Mononuclear cell (primary cell): ENCODE data around the gene OPHN1. TPM values are rescaled to one million over a fixed set of nuclear protein-coding genes. Genes with fewer than 3 reads are reported as not detected.
"Not testable (repeated sequence)": the region's sequence is repeated elsewhere in the genome, so short reads cannot be mapped to it uniquely, and the experiment has no call there.

Experiments
- H3K27me3 ChIP-seq: 2 replicates; pipeline ENCODE4 v1.6.0; 2011; ENCODE audit warnings: low read length, control low read depth; ENCODE audit not compliant: insufficient read depth
- H3K4me1 ChIP-seq: 2 replicates; pipeline ENCODE4 v1.5.1; 2011; ENCODE audit warnings: mild to moderate bottlenecking, low read length, control low read depth; ENCODE audit not compliant: insufficient read depth
- H3K4me3 ChIP-seq: 2 replicates; pipeline ENCODE4 v1.5.1; 2011; ENCODE audit warnings: mild to moderate bottlenecking, low read length, moderate library complexity
- H3K9me3 ChIP-seq: 2 replicates; pipeline ENCODE4 v1.5.1; 2011; ENCODE audit warnings: low read depth, mild to moderate bottlenecking, control low read depth, low read length
- total RNA-seq: library from RNA; depleted of rRNA; stranded (reverse); fragments of >200 nt; gene quantifications from one replicate; pipeline ENCODE4 v1.2.3, GENCODE V29; 2012

Gene OPHN1
- total RNA-seq, 1 donor, result 2.0 TPM

- Histone ChIP-seq H3K27me3 (no peaks in the 10 kb centered on the region), H3K4me3 (no peak overlapping the region), H3K9me3 (no peaks in the 10 kb centered on the region), H3K4me1 (peaks cover 10% of the 10 kb centered on the region)
Measured at GRCh38 chrX:68083510-68083909, 349.8 kb downstream of the OPHN1 start.

- H3K27me3 ChIP-seq, result no peaks in the 10 kb centered on the region
- peaks cover 7% of the 10 kb centered on the region for H3K4me1 ChIP-seq
- no peaks in the 10 kb centered on the region for H3K9me3 ChIP-seq
- no peak overlapping the region for H3K4me3 ChIP-seq
Measured at GRCh38 chrX:68079961-68080360, 353.3 kb downstream of the OPHN1 start.

- not testable (repeated sequence) for H3K4me1 ChIP-seq, H3K27me3 ChIP-seq, H3K4me3 ChIP-seq, H3K9me3 ChIP-seq
Measured at GRCh38 chrX:68078801-68079200, 354.5 kb downstream of the OPHN1 start.

- no peak overlapping the region for H3K4me3 ChIP-seq
- H3K27me3 ChIP-seq, result no peaks in the 10 kb centered on the region
- H3K4me1 ChIP-seq, result no peaks in the 10 kb centered on the region
- H3K9me3 ChIP-seq, result no peaks in the 10 kb centered on the region
Measured at GRCh38 chrX:68077378-68077777, 355.9 kb downstream of the OPHN1 start.

- H3K9me3 ChIP-seq, result no peaks in the 10 kb centered on the region
- H3K4me1 ChIP-seq, result no peaks in the 10 kb centered on the region
- no peaks in the 10 kb centered on the region for H3K27me3 ChIP-seq
- H3K4me3 ChIP-seq, result no peak overlapping the region
Measured at GRCh38 chrX:68072041-68072440, 361.3 kb downstream of the OPHN1 start.

GRCh38 chrX:68070119-68070518 is 363.2 kb downstream of the OPHN1 start:
- H3K9me3 ChIP-seq, H3K4me3 ChIP-seq, H3K4me1 ChIP-seq: not testable (repeated sequence)

GRCh38 chrX:68061206-68061535 is 372.1 kb downstream of the OPHN1 start:
- H3K27me3 ChIP-seq, result no peaks in the 10 kb centered on the region
- no peaks in the 10 kb centered on the region for H3K9me3 ChIP-seq
- H3K4me3 ChIP-seq, result no peak overlapping the region
- H3K4me1 ChIP-seq, result no peaks in the 10 kb centered on the region

More at GRCh38 chrX:68070119-68070518, 363.2 kb downstream of the OPHN1 start:
- H3K27me3 ChIP-seq, result not testable (repeated sequence)

- no peak overlapping the region for H3K4me3 ChIP-seq
- no peaks in the 10 kb centered on the region for H3K27me3 ChIP-seq
- H3K9me3 ChIP-seq, result no peaks in the 10 kb centered on the region
- H3K4me1 ChIP-seq, result no peaks in the 10 kb centered on the region
Measured at GRCh38 chrX:68060506-68061205, 372.6 kb downstream of the OPHN1 start.

- no peaks in the 10 kb centered on the region for H3K27me3 ChIP-seq
- H3K4me1 ChIP-seq, result no peaks in the 10 kb centered on the region
- H3K9me3 ChIP-seq, result no peaks in the 10 kb centered on the region
- H3K4me3 ChIP-seq, result no peak overlapping the region
Measured at GRCh38 chrX:68059469-68059868, 373.8 kb downstream of the OPHN1 start.

GRCh38 chrX:68049466-68049865 is 383.8 kb downstream of the OPHN1 start:
- no peaks in the 10 kb centered on the region for H3K27me3 ChIP-seq
- H3K9me3 ChIP-seq, result no peaks in the 10 kb centered on the region
- H3K4me3 ChIP-seq, result no peak overlapping the region
- H3K4me1 ChIP-seq, result no peaks in the 10 kb centered on the region

- H3K4me3 ChIP-seq, result no peak overlapping the region
- no peaks in the 10 kb centered on the region for H3K9me3 ChIP-seq
- no peaks in the 10 kb centered on the region for H3K27me3 ChIP-seq
- no peaks in the 10 kb centered on the region for H3K4me1 ChIP-seq
Measured at GRCh38 chrX:68048774-68049173, 384.5 kb downstream of the OPHN1 start.

- no peaks in the 10 kb centered on the region for H3K4me1 ChIP-seq
- no peak overlapping the region for H3K4me3 ChIP-seq
- H3K9me3 ChIP-seq, result no peaks in the 10 kb centered on the region
- no peaks in the 10 kb centered on the region for H3K27me3 ChIP-seq
Measured at GRCh38 chrX:68045008-68045577, 388.2 kb downstream of the OPHN1 start.

- no peak overlapping the region for H3K4me3 ChIP-seq
- H3K9me3 ChIP-seq, result no peaks in the 10 kb centered on the region
- no peaks in the 10 kb centered on the region for H3K4me1 ChIP-seq
- H3K27me3 ChIP-seq, result no peaks in the 10 kb centered on the region
Measured at GRCh38 chrX:68043713-68044438, 389.4 kb downstream of the OPHN1 start.

GRCh38 chrX:68041110-68041509 is 392.2 kb downstream of the OPHN1 start:
- H3K4me3 ChIP-seq, result no peak overlapping the region
- H3K4me1 ChIP-seq, result no peaks in the 10 kb centered on the region
- no peaks in the 10 kb centered on the region for H3K27me3 ChIP-seq
- H3K9me3 ChIP-seq, result no peaks in the 10 kb centered on the region

- H3K4me1 ChIP-seq, result no peaks in the 10 kb centered on the region
- no peaks in the 10 kb centered on the region for H3K9me3 ChIP-seq
- H3K4me3 ChIP-seq, result no peak overlapping the region
- H3K27me3 ChIP-seq, result no peaks in the 10 kb centered on the region
Measured at GRCh38 chrX:68018248-68019203, 414.8 kb downstream of the OPHN1 start.
